NT2/D1 (cell line): Measurements from ENCODE around the gene GCG.

Experiments used
- YY1 ChIP-seq: IDR thresholded peaks from 2 replicates; pipeline ENCODE4 v1.6.1; 2011; ENCODE audit not compliant: insufficient read length, insufficient read depth
- ZNF274 ChIP-seq: IDR thresholded peaks from 2 replicates; pipeline ENCODE4 v1.6.1; 2011; ENCODE audit warnings: mild to moderate bottlenecking, low read depth, low read length

DNA sequence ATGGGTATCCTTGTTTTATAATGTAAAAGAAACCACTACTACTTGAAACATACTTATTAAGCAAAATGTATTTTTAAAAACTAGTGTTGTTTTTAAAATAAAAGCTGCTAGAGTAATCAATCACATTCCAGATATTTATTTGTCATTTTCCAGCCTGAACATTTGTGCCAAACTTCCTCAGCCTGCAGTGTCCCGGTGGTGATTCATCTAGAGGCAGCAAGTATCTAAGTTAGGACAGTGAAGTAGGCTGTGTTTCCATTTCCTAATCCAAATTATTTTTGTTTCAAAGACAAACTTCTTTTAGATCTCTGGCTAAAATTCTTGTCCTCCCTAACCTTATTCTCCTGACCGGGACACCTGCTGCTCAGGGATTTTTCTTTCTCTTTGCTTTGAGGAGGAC lies 12.8 kb upstream of the GCG start:
- no peak for TF ChIP-seq ZNF274
- TF ChIP-seq YY1, result no peak
